MM.1S (cell line): Measurements from ENCODE around the gene RARRES2.
A peak's percentile ranks its signal among the peaks of the same experiment; 100 is the strongest.

Experiments used
- DNase-seq: peaks from one replicate; pipeline ENCODE4 v3.0.0-alpha.2; 2015
- H2AFZ ChIP-seq: fragments of 300-600 bp; sonication (generic); 2 replicates; pipeline ENCODE4 v1.6.0; 2016; ENCODE audit warnings: antibody characterized with exemption, low read length
- H3F3A ChIP-seq: fragments of 300-600 bp; sonication (generic); 2 replicates; pipeline ENCODE4 v1.6.1; 2016; ENCODE audit warnings: mild to moderate bottlenecking, antibody characterized with exemption, low read length, moderate library complexity, mixed read lengths; ENCODE audit not compliant: insufficient read depth
- H3K27ac ChIP-seq: fragments of 300-600 bp; sonication (generic); 2 replicates; pipeline ENCODE4 v1.5.1; 2016; ENCODE audit warnings: mild to moderate bottlenecking, low read length
- H3K27me3 ChIP-seq: fragments of 300-600 bp; sonication (generic); replicated peaks from 2 replicates; pipeline ENCODE4 v1.6.0; 2016; ENCODE audit warnings: low read length; ENCODE audit not compliant: insufficient read depth
- H3K36me3 ChIP-seq: fragments of 300-600 bp; sonication (generic); replicated peaks from 2 replicates; pipeline ENCODE4 v1.6.1; 2016; ENCODE audit warnings: mild to moderate bottlenecking, low read length, mixed read lengths; ENCODE audit not compliant: insufficient read depth
- H3K4me1 ChIP-seq: fragments of 300-600 bp; sonication (generic); 2 replicates; pipeline ENCODE4 v1.6.1; 2016; ENCODE audit warnings: low read length, mixed read lengths
- H3K4me2 ChIP-seq: fragments of 300-600 bp; sonication (generic); 2 replicates; pipeline ENCODE4 v1.6.0; 2016; ENCODE audit warnings: low read depth, low read length
- H3K4me3 ChIP-seq: fragments of 300-600 bp; sonication (generic); 2 replicates; pipeline ENCODE4 v1.5.1; 2016; ENCODE audit warnings: low read length, mixed read lengths
- H3K79me2 ChIP-seq: fragments of 300-600 bp; sonication (generic); 2 replicates; pipeline ENCODE4 v1.6.1; 2016; ENCODE audit warnings: mixed run types, low read length, mixed read lengths
- H3K9ac ChIP-seq: fragments of 300-600 bp; sonication (generic); 2 replicates; pipeline ENCODE4 v1.6.1; 2016; ENCODE audit warnings: low read length, mixed read lengths
- H3K9me2 ChIP-seq: fragments of 300-600 bp; sonication (generic); replicated peaks from 2 replicates; pipeline ENCODE4 v1.6.1; 2016; ENCODE audit warnings: mild to moderate bottlenecking, low read length, mixed read lengths; ENCODE audit not compliant: insufficient read depth
- H3K9me3 ChIP-seq: fragments of 300-600 bp; sonication (generic); replicated peaks from 2 replicates; pipeline ENCODE4 v1.6.1; 2016; ENCODE audit warnings: mild to moderate bottlenecking, low read length, mixed read lengths; ENCODE audit not compliant: insufficient read depth
- H4K20me1 ChIP-seq: fragments of 300-600 bp; sonication (generic); 2 replicates; pipeline ENCODE4 v1.6.1; 2016; ENCODE audit warnings: mild to moderate bottlenecking, low read length, moderate library complexity, mixed read lengths; ENCODE audit not compliant: insufficient read depth
- CTCF ChIP-seq: fragments of 300-600 bp; sonication (generic); IDR thresholded peaks from 2 replicates; pipeline ENCODE4 v1.5.1; 2016; ENCODE audit warnings: antibody characterized with exemption, low read length, mixed read lengths
- EZH2 ChIP-seq: fragments of 300-600 bp; sonication (generic); optimal IDR thresholded peaks from 2 replicates; pipeline ENCODE3; 2017; ENCODE audit warnings: low read depth, mild to moderate bottlenecking, antibody characterized with exemption, low read length, mixed read lengths
- EZH2phosphoT487 ChIP-seq: fragments of 300-600 bp; sonication (generic); IDR thresholded peaks from 2 replicates; pipeline ENCODE4 v1.6.1; 2018; ENCODE audit warnings: antibody characterized with exemption, low read length

RARRES2 gene

DNA sequence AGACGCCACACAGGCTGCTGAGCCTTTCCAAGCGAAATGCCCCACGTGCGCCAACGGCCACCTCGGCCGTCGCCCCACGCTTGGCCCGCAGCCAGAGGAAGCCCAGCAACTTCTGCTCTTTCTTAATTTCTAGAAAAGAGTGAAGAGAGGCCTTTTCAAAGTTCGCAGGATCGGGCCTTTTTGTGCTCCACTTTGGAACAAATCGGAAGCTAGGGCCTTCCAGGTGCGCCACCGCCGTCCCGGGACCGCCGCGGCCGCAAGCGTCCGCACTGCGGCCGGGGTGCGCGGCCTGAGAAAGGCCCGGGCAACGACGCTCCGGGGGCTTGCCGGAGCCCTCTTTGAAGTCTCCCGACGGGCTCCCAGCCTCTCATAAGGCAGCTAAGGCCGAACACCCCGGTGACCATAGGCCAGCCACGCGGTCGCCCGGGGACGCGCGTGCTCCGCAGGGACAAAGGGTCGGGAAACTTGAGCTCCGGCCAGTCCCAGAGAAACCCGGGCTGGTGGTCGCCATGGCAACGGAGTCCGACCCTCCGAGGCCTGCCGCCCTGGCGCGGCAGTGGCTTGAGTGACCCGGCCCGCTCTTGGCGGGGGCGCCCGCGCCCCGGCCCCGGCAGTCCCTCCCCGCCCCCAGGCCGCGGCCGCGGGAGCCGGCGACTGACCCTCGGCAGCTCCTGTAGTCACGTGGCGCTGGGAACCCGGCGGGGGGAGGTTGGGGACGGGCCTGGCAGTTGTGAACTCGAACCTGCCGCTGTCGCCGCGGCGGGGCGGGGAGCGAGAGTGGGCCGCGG is 26.9 kb upstream of the RARRES2 start, which contains the start of gene REPIN1:
Gene REPIN1, plus strand, starts transcription at position 727 of the 788 bp plus-strand sequence. CDS start 890 bp downstream, outside the sequence.
- H3F3A ChIP-seq, result peaks cover 59% of the 10 kb centered on the region
- H3K4me1 ChIP-seq, result peaks cover 61% of the 10 kb centered on the region
- no peaks in the 10 kb centered on the region for H4K20me1 ChIP-seq
- H3K9me2 ChIP-seq, result no peaks in the 10 kb centered on the region
- TF ChIP-seq CTCF (no peak), EZH2phosphoT487 (no peak), EZH2 (no peak)
- H3K4me2 ChIP-seq, result peak within 1 kb of the TSS; percentile 98
- peak within 1 kb of the TSS; percentile 39 for H2AFZ ChIP-seq
- peak within 1 kb of the TSS; percentile 99 for H3K4me3 ChIP-seq
- DNase-seq, result peak; percentile 97
- no peaks in the 10 kb centered on the region for H3K9me3 ChIP-seq
- peak within 1 kb of the TSS; percentile 99 for H3K27ac ChIP-seq
- H3K9ac ChIP-seq, result peak within 1 kb of the TSS; percentile 100
- H3K79me2 ChIP-seq, result peaks cover 46% of the 10 kb centered on the region
- H3K27me3 ChIP-seq, result no peaks in the 10 kb centered on the region
- H3K36me3 ChIP-seq, result 0 out of 2 replicates have a peak, but pooled peaks cover 7% of the 10 kb centered on the region

- 0 out of 2 replicates have a peak, but pooled peaks cover 7% of the 10 kb centered on the region for H3K36me3 ChIP-seq
- peak overlapping the region; percentile 98 for H3K4me2 ChIP-seq
- no peaks in the 10 kb centered on the region for H4K20me1 ChIP-seq
- DNase-seq, result no peak
- peaks cover 53% of the 10 kb centered on the region for H3F3A ChIP-seq
- peak overlapping the region; percentile 67 for H3K4me3 ChIP-seq
- TF ChIP-seq EZH2phosphoT487 (no peak), CTCF (no peak), EZH2 (no peak)
- peak overlapping the region; percentile 99 for H3K27ac ChIP-seq
- peaks cover 40% of the 10 kb centered on the region for H3K79me2 ChIP-seq
- H2AFZ ChIP-seq, result 0 out of 2 replicates have a peak overlapping the region, but pooled peaks have one; percentile 39
- no peaks in the 10 kb centered on the region for H3K27me3 ChIP-seq
- no peaks in the 10 kb centered on the region for H3K9me3 ChIP-seq
- no peaks in the 10 kb centered on the region for H3K9me2 ChIP-seq
- peaks cover 55% of the 10 kb centered on the region for H3K4me1 ChIP-seq
- peak overlapping the region; percentile 100 for H3K9ac ChIP-seq
These were observed 26.3 kb upstream of the RARRES2 start for GRCh38 chr7:150367677-150368095.

GRCh38 chr7:150365673-150366398 is 24.4 kb upstream of the RARRES2 start:
- no peak overlapping the region for H3K4me2 ChIP-seq

More at GRCh38 chr7:150365673-150366398, 24.4 kb upstream of the RARRES2 start:
- Histone ChIP-seq H4K20me1 (no peaks in the 10 kb centered on the region), H3K4me1 (peaks cover 37% of the 10 kb centered on the region), H3K4me3 (no peak overlapping the region), H3K9me2 (no peaks in the 10 kb centered on the region), H2AFZ (no peak overlapping the region), H3K79me2 (peaks cover 21% of the 10 kb centered on the region), H3K27me3 (no peaks in the 10 kb centered on the region), H3K9ac (no peak overlapping the region), H3K27ac (peak overlapping the region; percentile 4; the same call in 1 of the 2 replicates), H3K36me3 (0 out of 2 replicates have a peak, but pooled peaks cover 4% of the 10 kb centered on the region), H3K9me3 (no peaks in the 10 kb centered on the region), H3F3A (peaks cover 40% of the 10 kb centered on the region)
- TF ChIP-seq EZH2, result no peak
- TF ChIP-seq EZH2phosphoT487, result no peak
- no peak for DNase-seq
